IMR-90 (cell line): ENCODE data around the gene PATJ. TPM values are rescaled to one million over a fixed set of nuclear protein-coding genes. Genes with fewer than 3 reads are reported as not detected.

Experiments used
- ATAC-seq: fragments of 200-7000 bp; cut with Tn5 transposase; 2 replicates; pipeline ENCODE4 v1.9.1; 2020; ENCODE audit warnings: low read depth, mild to moderate bottlenecking, moderate library complexity
- BruUV-seq: library from RNA; stranded (reverse); fragments of 400-500 nt; replicated peaks from 2 replicates; lab custom pipeline; 2021; lab: Mats Ljungman, UMichigan
- CTCF ChIA-PET: fragments of 300-600 bp; formaldehyde crosslinking; extraction: SDS; loops from one replicate; lab custom pipeline; 2021; ENCODE audit warnings: antibody characterized with exemption; lab: Yijun Ruan, JAX
- POLR2A ChIA-PET: fragments of 300-600 bp; sonication (Branson Sonifier 250); formaldehyde crosslinking; loops from one replicate; lab custom pipeline; 2022; ENCODE audit warnings: antibody characterized with exemption; ENCODE audit not compliant: unreplicated experiment; lab: Charles Lee
- DNase-seq: peaks from one replicate; pipeline ENCODE4 v3.0.0; 2013
- H2AFZ ChIP-seq: replicated peaks from 2 replicates; pipeline ENCODE3; 2013; ENCODE audit warnings: low read length, mild to moderate bottlenecking; ENCODE audit not compliant: poor library complexity
- H2AK5ac ChIP-seq: 2 replicates; pipeline ENCODE4 v1.6.1; 2013; ENCODE audit warnings: low read depth, low read length, inconsistent platforms
- H2AK9ac ChIP-seq: replicated peaks from 2 replicates; pipeline ENCODE3; 2013; ENCODE audit warnings: mild to moderate bottlenecking, low read depth, low read length, moderate library complexity; ENCODE audit not compliant: poor library complexity
- H2BK120ac ChIP-seq: 2 replicates; pipeline ENCODE4 v1.6.1; 2013; ENCODE audit warnings: low read depth, low read length, inconsistent platforms
- H2BK15ac ChIP-seq: 3 replicates; pipeline ENCODE4 v1.6.1; 2013; ENCODE audit warnings: low read depth, low read length, inconsistent platforms
- H2BK20ac ChIP-seq: 2 replicates; pipeline ENCODE4 v1.6.1; 2013; ENCODE audit warnings: low read depth, mild to moderate bottlenecking, inconsistent platforms, low read length, moderate library complexity
- H2BK5ac ChIP-seq: 2 replicates; pipeline ENCODE4 v1.6.1; 2013; ENCODE audit warnings: mild to moderate bottlenecking, low read depth, low read length, inconsistent platforms; ENCODE audit not compliant: poor library complexity, severe bottlenecking
- H3K14ac ChIP-seq: replicated peaks from 2 replicates; pipeline ENCODE4 v1.6.1; 2013; ENCODE audit warnings: low read depth, low read length, inconsistent platforms
- H3K18ac ChIP-seq: 2 replicates; pipeline ENCODE4 v1.6.1; 2013; ENCODE audit warnings: low read depth, low read length, control low read depth
- H3K23ac ChIP-seq: 2 replicates; pipeline ENCODE4 v1.6.1; 2013; ENCODE audit warnings: low read depth, low read length, inconsistent platforms
- H3K27ac ChIP-seq: 2 replicates; pipeline ENCODE4 v1.5.1; 2013; ENCODE audit warnings: mild to moderate bottlenecking, control low read depth, low read length; ENCODE audit not compliant: insufficient read depth
- H3K27me3 ChIP-seq: 2 replicates; pipeline ENCODE4 v1.6.1; 2013; ENCODE audit warnings: low read length; ENCODE audit not compliant: control insufficient read depth, insufficient read depth
- H3K36me3 ChIP-seq: 2 replicates; pipeline ENCODE4 v1.6.1; 2013; ENCODE audit warnings: low read length, mixed read lengths; ENCODE audit not compliant: control insufficient read depth, insufficient read depth
- H3K4ac ChIP-seq: 2 replicates; pipeline ENCODE4 v1.6.1; 2013; ENCODE audit warnings: low read depth, low read length, inconsistent platforms
- H3K4me1 ChIP-seq: 2 replicates; pipeline ENCODE4 v1.6.1; 2013; ENCODE audit warnings: low read length, mixed read lengths; ENCODE audit not compliant: control insufficient read depth, insufficient read depth
- H3K4me2 ChIP-seq: 2 replicates; pipeline ENCODE4 v1.6.1; 2013; ENCODE audit warnings: low read depth, mild to moderate bottlenecking, control low read depth, low read length, moderate library complexity
- H3K4me3 ChIP-seq: 2 replicates; pipeline ENCODE4 v1.5.1; 2013; ENCODE audit warnings: low read depth, mild to moderate bottlenecking, control low read depth, low read length, moderate library complexity; ENCODE audit not compliant: insufficient read depth
- H3K56ac ChIP-seq: 2 replicates; pipeline ENCODE4 v1.6.1; 2013; ENCODE audit warnings: low read length, inconsistent platforms; ENCODE audit not compliant: insufficient read depth; ENCODE audit errors: extremely low read depth
- H3K79me1 ChIP-seq, 2 experiments: 2 replicates each; pipeline ENCODE4 v1.6.1; 2013; ENCODE audit warnings: low read length in 2 of 2, inconsistent platforms in 1 of 2, low read depth in 1 of 2
- H3K9ac ChIP-seq: 2 replicates; pipeline ENCODE4 v1.6.1; 2013; ENCODE audit warnings: low read depth, low read length, control low read depth
- H3K9me1 ChIP-seq: 2 replicates; pipeline ENCODE4 v1.6.1; 2013; ENCODE audit warnings: low read length, inconsistent platforms; ENCODE audit not compliant: insufficient read depth
- H3K9me3 ChIP-seq: 2 replicates; pipeline ENCODE4 v1.6.1; 2013; ENCODE audit warnings: low read length; ENCODE audit not compliant: control insufficient read depth, insufficient read depth
- H4K20me1 ChIP-seq: 2 replicates; pipeline ENCODE4 v1.6.1; 2013; ENCODE audit warnings: low read length, inconsistent platforms; ENCODE audit not compliant: insufficient read depth
- H4K5ac ChIP-seq: 2 replicates; pipeline ENCODE4 v1.6.1; 2013; ENCODE audit warnings: mild to moderate bottlenecking, low read depth, low read length, control low read depth
- H4K8ac ChIP-seq, 2 experiments: 2 replicates each; pipeline ENCODE4 v1.6.1; 2013; ENCODE audit warnings: low read depth in 2 of 2, low read length in 2 of 2, control low read depth in 1 of 2, inconsistent platforms in 1 of 2
- H4K91ac ChIP-seq: 2 replicates; pipeline ENCODE4 v1.6.1; 2013; ENCODE audit warnings: low read depth, low read length, inconsistent platforms; ENCODE audit not compliant: insufficient read depth
- WGBS, 2 experiments: methylation state at CpG; one replicate each; pipeline versions ENCODE4 v1.1.5 to v1.1.7; 2013; ENCODE audit warnings: missing lambda C conversion rate in 2 of 2; ENCODE audit not compliant: insufficient read length in 1 of 2; ENCODE audit errors: extremely low coverage in 2 of 2; 5-methylcytosine and 5-hydroxymethylcytosine counted together
- dilution Hi-C: fragments of 300-500 bp; cut with HindIII; formaldehyde crosslinking; loops from one replicate; pipeline ENCODE4 v1.14.3; 2018; ENCODE audit warnings: low sequenced_read_pairs; ENCODE audit not compliant: unreplicated experiment
- in situ Hi-C: fragments of 300-500 bp; cut with MboI; formaldehyde crosslinking; loops from 3 replicates; pipeline ENCODE4 v1.14.3; 2019; ENCODE audit warnings: low sequenced_read_pairs, inconsistent platforms, mixed read lengths
- intact Hi-C: fragments of 100-400 bp; cut with micrococcal nuclease; formaldehyde crosslinking; loops from 2 replicates; pipeline ENCODE4 v1.10.0; 2022
- polyA plus RNA-seq, 3 experiments: library from polyadenylated mRNA; depleted of rRNA; stranded (reverse); fragments of >200 nt; gene quantifications; 2 replicates each; pipeline ENCODE4 v1.2.3, GENCODE V29; 2012; ENCODE audit warnings: low replicate concordance in 1 of 3
- total RNA-seq: library from RNA; depleted of rRNA; stranded (reverse); fragments of >200 nt; gene quantifications from 2 replicates; pipeline ENCODE4 v1.2.3, GENCODE V29; 2012
- TF ChIP-seq, protein P1 (sequence below): conservative IDR thresholded peaks from 2 replicates; pipeline ENCODE4 v1.5.1; 2012; ENCODE audit warnings: mild to moderate bottlenecking, low read depth, low read length, improper control_type of control experiment

Gene PATJ
- total and polyA plus RNA-seq, 2 of the 4 experiments (the other 2 are of a cell fraction), result 2.0 to 3.4 TPM

DNA sequence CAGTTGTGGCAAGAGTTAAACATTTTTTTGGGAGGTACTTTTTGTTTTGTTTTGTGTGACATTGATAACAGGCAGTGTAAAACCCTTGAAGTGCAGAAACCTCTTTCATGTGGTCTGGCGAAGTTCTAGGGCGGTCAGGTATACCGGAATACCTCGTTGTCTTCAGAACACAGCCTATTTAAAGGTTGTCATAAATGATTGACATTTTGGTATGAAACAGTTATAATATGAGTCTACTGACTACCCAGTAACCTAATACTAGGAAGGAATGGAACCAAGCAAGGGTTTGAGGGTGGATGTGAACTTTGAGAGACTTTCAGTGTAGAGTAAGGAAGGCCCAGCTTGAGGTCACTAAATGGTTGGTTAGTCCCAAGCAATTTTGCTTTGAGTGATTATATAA, 40.5 kb downstream of the PATJ start:
- no peak overlapping the region for H3K18ac ChIP-seq
- intact Hi-C loops (no loop called here), in situ Hi-C loops (no loop called here), dilution Hi-C loops (no loop called here)
- no peaks in the 10 kb centered on the region for H3K4me1 ChIP-seq
- no peak overlapping the region for H2AFZ ChIP-seq
- H2BK5ac ChIP-seq, result no peak overlapping the region
- ATAC-seq (no peak), DNase-seq (no peak)
- no peak overlapping the region for H3K23ac ChIP-seq
- no peak overlapping the region for H3K4ac ChIP-seq
- H3K79me1 ChIP-seq, result no peaks in the 10 kb centered on the region
- H2AK9ac ChIP-seq, result no peak overlapping the region
- H2BK20ac ChIP-seq, result no peak overlapping the region
- H4K91ac ChIP-seq, result no peak overlapping the region
- no peak overlapping the region for H3K4me3 ChIP-seq
- no peaks in the 10 kb centered on the region for H4K20me1 ChIP-seq
- no peak overlapping the region for H3K14ac ChIP-seq
- H4K5ac ChIP-seq, result no peak overlapping the region
- no peak overlapping the region for H3K56ac ChIP-seq
- H2BK120ac ChIP-seq, result no peak overlapping the region
- no peak overlapping the region for H4K8ac ChIP-seq
- BruUV-seq, result no TSS peak
- H3K27me3 ChIP-seq, result no peaks in the 10 kb centered on the region
- H2BK15ac ChIP-seq, result no peak overlapping the region
- ChIA-PET POLR2A (no interaction called here), CTCF (no interaction called here)
- H3K36me3 ChIP-seq, result no peaks in the 10 kb centered on the region
- H3K4me2 ChIP-seq, result no peak overlapping the region
- TF ChIP-seq, protein P1, sequence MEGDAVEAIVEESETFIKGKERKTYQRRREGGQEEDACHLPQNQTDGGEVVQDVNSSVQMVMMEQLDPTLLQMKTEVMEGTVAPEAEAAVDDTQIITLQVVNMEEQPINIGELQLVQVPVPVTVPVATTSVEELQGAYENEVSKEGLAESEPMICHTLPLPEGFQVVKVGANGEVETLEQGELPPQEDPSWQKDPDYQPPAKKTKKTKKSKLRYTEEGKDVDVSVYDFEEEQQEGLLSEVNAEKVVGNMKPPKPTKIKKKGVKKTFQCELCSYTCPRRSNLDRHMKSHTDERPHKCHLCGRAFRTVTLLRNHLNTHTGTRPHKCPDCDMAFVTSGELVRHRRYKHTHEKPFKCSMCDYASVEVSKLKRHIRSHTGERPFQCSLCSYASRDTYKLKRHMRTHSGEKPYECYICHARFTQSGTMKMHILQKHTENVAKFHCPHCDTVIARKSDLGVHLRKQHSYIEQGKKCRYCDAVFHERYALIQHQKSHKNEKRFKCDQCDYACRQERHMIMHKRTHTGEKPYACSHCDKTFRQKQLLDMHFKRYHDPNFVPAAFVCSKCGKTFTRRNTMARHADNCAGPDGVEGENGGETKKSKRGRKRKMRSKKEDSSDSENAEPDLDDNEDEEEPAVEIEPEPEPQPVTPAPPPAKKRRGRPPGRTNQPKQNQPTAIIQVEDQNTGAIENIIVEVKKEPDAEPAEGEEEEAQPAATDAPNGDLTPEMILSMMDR, result no peak
- no peaks in the 10 kb centered on the region for H3K9me3 ChIP-seq
- no CpG with 5 or more reads among the region's 4 CpGs for WGBS, 2 experiments
- no peaks in the 10 kb centered on the region for H3K9me1 ChIP-seq
- no peak overlapping the region for H3K27ac ChIP-seq
- H2AK5ac ChIP-seq, result no peak overlapping the region
- no peak overlapping the region for H3K9ac ChIP-seq
